GM23338 (cell line): Measurements from ENCODE around the gene FETUB. TPM values are rescaled to one million over a fixed set of nuclear protein-coding genes. Genes with fewer than 3 reads are reported as not detected.

ENCODE experiments used
- ATAC-seq: fragments of 200-7000 bp; cut with Tn5 transposase; 3 replicates; pipeline ENCODE4 v1.9.1; 2020
- DNase-seq: peaks from one replicate; pipeline ENCODE4 v3.0.0-alpha.2; 2015; ENCODE audit warnings: low spot score
- H2AFZ ChIP-seq: fragments of 200-600 bp; sonication (generic); 2 replicates; pipeline ENCODE4 v1.8.0; 2016; ENCODE audit warnings: antibody characterized with exemption, mild to moderate bottlenecking, moderate library complexity
- H3F3A ChIP-seq: fragments of 200-600 bp; sonication (generic); replicated peaks from 2 replicates; pipeline ENCODE4 v1.8.0; 2017; ENCODE audit warnings: antibody characterized with exemption, mixed run types, low read depth
- H3K27ac ChIP-seq: fragments of 200-600 bp; sonication (generic); 2 replicates; pipeline ENCODE4 v1.6.1; 2016; ENCODE audit warnings: low read depth
- H3K27me3 ChIP-seq: fragments of 200-600 bp; sonication (generic); 2 replicates; pipeline ENCODE4 v1.8.0; 2016; ENCODE audit warnings: mild to moderate bottlenecking, mixed run types, moderate library complexity; ENCODE audit not compliant: insufficient read depth
- H3K36me3 ChIP-seq: fragments of 200-600 bp; sonication (generic); 2 replicates; pipeline ENCODE4 v1.8.0; 2016; ENCODE audit warnings: mild to moderate bottlenecking; ENCODE audit not compliant: insufficient read depth
- H3K4me1 ChIP-seq: fragments of 200-600 bp; sonication (generic); 2 replicates; pipeline ENCODE4 v1.8.0; 2016; ENCODE audit warnings: mild to moderate bottlenecking, moderate library complexity; ENCODE audit not compliant: insufficient read depth
- H3K4me2 ChIP-seq: fragments of 200-600 bp; sonication (generic); 2 replicates; pipeline ENCODE4 v1.7.1; 2017; ENCODE audit warnings: mixed run types
- H3K4me3 ChIP-seq: fragments of 200-600 bp; sonication (generic); 2 replicates; pipeline ENCODE4 v1.6.1; 2016; ENCODE audit warnings: mixed run types
- H3K79me2 ChIP-seq: fragments of 200-600 bp; sonication (generic); replicated peaks from 2 replicates; pipeline ENCODE4 v1.8.0; 2017; ENCODE audit warnings: mild to moderate bottlenecking; ENCODE audit not compliant: insufficient read depth
- H3K9me2 ChIP-seq: fragments of 200-600 bp; sonication (generic); 2 replicates; pipeline ENCODE4 v1.8.0; 2017; ENCODE audit not compliant: insufficient read depth
- H4K20me1 ChIP-seq: fragments of 200-600 bp; sonication (generic); replicated peaks from 2 replicates; pipeline ENCODE4 v1.8.0; 2017; ENCODE audit warnings: mild to moderate bottlenecking; ENCODE audit not compliant: insufficient read depth
- H3K27ac Mint-ChIP-seq: 2 replicates; pipeline ENCODE4 v1.8.0; 2020; ENCODE audit warnings: inconsistent platforms, mild to moderate bottlenecking, moderate library complexity, mixed read lengths
- H3K27me3 Mint-ChIP-seq: 3 replicates; pipeline ENCODE4 v1.8.0; 2022; ENCODE audit warnings: low read depth, mild to moderate bottlenecking, moderate library complexity, mixed read lengths, inconsistent platforms; ENCODE audit not compliant: insufficient read depth, poor library complexity
- H3K36me3 Mint-ChIP-seq: 3 replicates; pipeline ENCODE4 v1.8.0; 2021; ENCODE audit warnings: low read depth, mild to moderate bottlenecking, inconsistent platforms, moderate library complexity, mixed read lengths
- H3K4me1 Mint-ChIP-seq: 3 replicates; pipeline ENCODE4 v1.8.0; 2020; ENCODE audit warnings: mild to moderate bottlenecking, inconsistent platforms, mixed read lengths
- H3K4me3 Mint-ChIP-seq: 3 replicates; pipeline ENCODE4 v1.8.0; 2021; ENCODE audit warnings: moderate library complexity, mild to moderate bottlenecking, inconsistent platforms, mixed read lengths
- H3K9me3 Mint-ChIP-seq: 3 replicates; pipeline ENCODE4 v1.8.0; 2020; ENCODE audit warnings: moderate library complexity, mild to moderate bottlenecking, inconsistent platforms, mixed read lengths
- CREB1 ChIP-seq: fragments of 250-450 bp; sonication (Bioruptor Pico); IDR thresholded peaks from 2 replicates; pipeline ENCODE4 v1.5.0; 2020; ENCODE audit warnings: low read depth, mild to moderate bottlenecking, moderate library complexity
- EZH2 ChIP-seq: fragments of 200-600 bp; sonication (generic); IDR thresholded peaks from one replicate; pipeline ENCODE4 v1.8.0; 2017; ENCODE audit warnings: antibody characterized with exemption, mild to moderate bottlenecking, low read depth; ENCODE audit not compliant: unreplicated experiment
- JUNB ChIP-seq: IDR thresholded peaks from one replicate; pipeline ENCODE4 v1.6.1; 2016; ENCODE audit warnings: antibody characterized with exemption; ENCODE audit not compliant: unreplicated experiment
- NANOG ChIP-seq: IDR thresholded peaks from 2 replicates; pipeline ENCODE4 v1.6.1; 2016; ENCODE audit warnings: antibody characterized with exemption, borderline replicate concordance
- REST ChIP-seq: IDR thresholded peaks from one replicate; pipeline ENCODE4 v1.6.1; 2018; ENCODE audit warnings: antibody characterized with exemption; ENCODE audit not compliant: unreplicated experiment
- STAT1 ChIP-seq: IDR thresholded peaks from one replicate; pipeline ENCODE4 v1.6.1; 2016; ENCODE audit warnings: antibody characterized with exemption; ENCODE audit not compliant: unreplicated experiment
- ZNF331 ChIP-seq: fragments of 250-450 bp; sonication (Bioruptor Pico); IDR thresholded peaks from 2 replicates; pipeline ENCODE4 v1.5.0; 2020; ENCODE audit warnings: low read depth, mild to moderate bottlenecking, moderate library complexity
- polyA plus RNA-seq: library from polyadenylated mRNA; unstranded; fragments of >200 nt; fragmentation: Nextera tagmentation; extraction: Ambion mirVana; gene quantifications from 2 replicates; pipeline ENCODE4 v1.2.1, GENCODE V29; 2016
- total RNA-seq: library from RNA; depleted of rRNA; stranded (reverse); fragments of >200 nt; shearing (Covaris generic); gene quantifications from 2 replicates; pipeline ENCODE4 v1.2.3, GENCODE V29; 2014
- TF ChIP-seq, protein P1 (sequence below): IDR thresholded peaks from 2 replicates; pipeline ENCODE4 v1.6.1; 2016; ENCODE audit warnings: antibody characterized with exemption

FETUB gene
- total and polyA plus RNA-seq, 2 experiments from 2014 or later = 0.26 TPM; not detected in 1

DNA sequence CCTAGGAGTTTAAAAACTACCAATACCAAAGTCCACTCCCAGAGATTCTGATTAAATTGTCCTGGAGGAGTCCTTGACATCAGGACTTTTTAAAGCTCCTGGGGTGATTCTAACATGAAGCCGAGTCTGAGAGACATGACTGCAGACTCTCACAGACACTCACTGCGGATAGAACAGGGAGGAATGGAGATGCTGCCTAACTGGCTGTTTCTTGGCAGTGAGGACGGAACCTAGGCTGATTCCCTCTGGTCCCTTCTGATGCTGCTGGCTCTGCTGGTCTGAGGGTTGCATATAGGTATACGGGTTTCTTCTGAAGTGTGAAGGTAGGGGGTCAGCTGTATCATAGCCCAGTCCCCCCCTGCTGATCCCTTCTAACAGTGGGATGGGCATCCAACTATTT, 24.3 kb downstream of the FETUB start (continued):
- TF ChIP-seq CREB1 (CRISPR knock-in tag) = no peak
- no peak for TF ChIP-seq NANOG
- TF ChIP-seq EZH2 = no peak
- TF ChIP-seq, protein P1, sequence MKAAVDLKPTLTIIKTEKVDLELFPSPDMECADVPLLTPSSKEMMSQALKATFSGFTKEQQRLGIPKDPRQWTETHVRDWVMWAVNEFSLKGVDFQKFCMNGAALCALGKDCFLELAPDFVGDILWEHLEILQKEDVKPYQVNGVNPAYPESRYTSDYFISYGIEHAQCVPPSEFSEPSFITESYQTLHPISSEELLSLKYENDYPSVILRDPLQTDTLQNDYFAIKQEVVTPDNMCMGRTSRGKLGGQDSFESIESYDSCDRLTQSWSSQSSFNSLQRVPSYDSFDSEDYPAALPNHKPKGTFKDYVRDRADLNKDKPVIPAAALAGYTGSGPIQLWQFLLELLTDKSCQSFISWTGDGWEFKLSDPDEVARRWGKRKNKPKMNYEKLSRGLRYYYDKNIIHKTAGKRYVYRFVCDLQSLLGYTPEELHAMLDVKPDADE = no peak
- TF ChIP-seq REST = no peak
- TF ChIP-seq STAT1 = no peak

DNA sequence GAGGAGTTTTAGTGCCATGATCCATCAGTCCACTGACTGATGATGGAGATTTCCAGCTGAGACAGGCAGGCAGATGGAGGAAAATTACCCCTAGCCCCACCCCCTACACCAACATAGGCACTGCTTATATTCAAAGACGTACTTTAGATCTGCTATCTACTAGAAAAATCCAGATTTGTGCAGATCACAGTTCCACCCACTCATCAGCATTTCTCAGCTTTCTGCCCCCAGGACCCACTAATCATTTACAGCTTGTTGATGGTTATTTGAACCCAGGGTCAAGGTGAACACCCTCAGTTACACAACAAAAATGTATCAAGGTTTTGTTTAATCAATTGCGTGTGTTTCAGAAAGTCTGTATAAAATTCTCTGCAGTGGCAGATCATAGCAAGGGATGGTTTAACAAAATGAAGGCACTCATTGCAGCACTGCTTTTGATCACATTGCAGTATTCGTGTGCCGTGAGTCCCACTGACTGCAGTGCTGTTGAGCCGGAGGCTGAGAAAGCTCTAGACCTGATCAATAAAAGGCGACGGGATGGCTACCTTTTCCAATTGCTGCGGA, 25.5 kb downstream of the FETUB start, which contains the start of gene HRG:
Gene HRG (plus strand): TSS at position 390 of the 564 bp plus-strand sequence. CDS start 18 bp downstream, at position 408.
- DNase-seq = no peak
- H3K4me1 Mint-ChIP-seq = peaks cover 50% of the 10 kb centered on the region
- no peaks in the 10 kb centered on the region for H3K27me3 ChIP-seq
- no peaks in the 10 kb centered on the region; the same call in 2 of the 3 replicates for H3K9me3 Mint-ChIP-seq
- H3K79me2 ChIP-seq = no peaks in the 10 kb centered on the region
- no peak within 1 kb of the TSS for H3K27ac Mint-ChIP-seq
- H3K4me2 ChIP-seq = peak within 1 kb of the TSS; percentile 35
- H2AFZ ChIP-seq = peak within 1 kb of the TSS; percentile 67
- H3K27me3 Mint-ChIP-seq = peaks cover 7% of the 10 kb centered on the region
- no peak within 1 kb of the TSS for H3K4me3 Mint-ChIP-seq
- H3K36me3 ChIP-seq = no peaks in the 10 kb centered on the region
- no peaks in the 10 kb centered on the region for H4K20me1 ChIP-seq
- H3K9me2 ChIP-seq = peaks cover 13% of the 10 kb centered on the region
- no peak for ATAC-seq
- no peaks in the 10 kb centered on the region for H3F3A ChIP-seq
- H3K27ac ChIP-seq = peak within 1 kb of the TSS; percentile 93
- no peak within 1 kb of the TSS for H3K4me3 ChIP-seq
- H3K4me1 ChIP-seq = peaks cover 42% of the 10 kb centered on the region
- H3K36me3 Mint-ChIP-seq = no peaks in the 10 kb centered on the region; the same call in 2 of the 3 replicates
- TF ChIP-seq EZH2 = no peak
- TF ChIP-seq JUNB = no peak
- TF ChIP-seq ZNF331 (CRISPR knock-in tag) = no peak
- TF ChIP-seq CREB1 (CRISPR knock-in tag) = no peak
- TF ChIP-seq REST = no peak
